GM12892 (cell line): ENCODE results near the gene PTTG1IP.

Source experiments
- DNase-seq: peaks from one replicate; pipeline ENCODE4 v3.0.0; 2011; ENCODE audit not compliant: insufficient read length
- FAIRE-seq: peaks from 2 replicates; lab custom pipeline; 2011; peaks lifted over from hg19 to GRCh38; lab: Jason Lieb, UNC
- POLR2A ChIP-seq: IDR thresholded peaks from 2 replicates; pipeline ENCODE4 v1.6.1; 2011; ENCODE audit warnings: low read depth, low read length, control low read depth
- POLR2AphosphoS5 ChIP-seq: IDR thresholded peaks from 2 replicates; pipeline ENCODE4 v1.6.1; 2011; ENCODE audit warnings: low read depth, low read length, control low read depth
- TAF1 ChIP-seq: IDR thresholded peaks from 2 replicates; pipeline ENCODE4 v1.6.1; 2011; ENCODE audit warnings: low read depth, mild to moderate bottlenecking, control low read depth, low read length, borderline replicate concordance

PTTG1IP gene

GRCh38 chr21:44892536-44893277 is 19.2 kb upstream of the PTTG1IP start:
- peak; percentile 82 for DNase-seq
- peak; percentile 97 for FAIRE-seq
- TF ChIP-seq POLR2AphosphoS5: no peak
- TF ChIP-seq POLR2A: no peak
- no peak for TF ChIP-seq TAF1

GRCh38 chr21:44892095-44892494 is 18.6 kb upstream of the PTTG1IP start:
- FAIRE-seq (no peak), DNase-seq (no peak)
- TF ChIP-seq TAF1 (no peak), POLR2A (no peak), POLR2AphosphoS5 (no peak)

- FAIRE-seq: no peak
- no peak for DNase-seq
- TF ChIP-seq POLR2AphosphoS5: no peak
- TF ChIP-seq TAF1: no peak
- no peak for TF ChIP-seq POLR2A
These were observed 18.1 kb upstream of the PTTG1IP start for GRCh38 chr21:44891631-44892031.

GRCh38 chr21:44890961-44891541 is 17.6 kb upstream of the PTTG1IP start:
- TF ChIP-seq POLR2A (no peak), POLR2AphosphoS5 (no peak)
- no peak for DNase-seq
- FAIRE-seq: no peak

- TF ChIP-seq TAF1: no peak
- TF ChIP-seq POLR2AphosphoS5: no peak
- TF ChIP-seq POLR2A: no peak
- FAIRE-seq: no peak
These were observed 16.9 kb upstream of the PTTG1IP start for GRCh38 chr21:44890338-44890931.

GRCh38 chr21:44889625-44890337 is 16.3 kb upstream of the PTTG1IP start:
- DNase-seq: no peak
- no peak for FAIRE-seq
- TF ChIP-seq TAF1 (no peak), POLR2AphosphoS5 (no peak; the same call in 1 of the 2 replicates), POLR2A (no peak)

More at GRCh38 chr21:44890338-44890931, 16.9 kb upstream of the PTTG1IP start:
- DNase-seq: no peak

GRCh38 chr21:44888581-44889550 is 15.4 kb upstream of the PTTG1IP start:
- TF ChIP-seq POLR2A: no peak
- no peak for FAIRE-seq
- DNase-seq: no peak

- DNase-seq (no peak), FAIRE-seq (no peak)
- no peak for TF ChIP-seq POLR2AphosphoS5
- TF ChIP-seq POLR2A: no peak
- TF ChIP-seq TAF1: no peak
These were observed 14.5 kb upstream of the PTTG1IP start for GRCh38 chr21:44887807-44888580.

GRCh38 chr21:44887126-44887806 is 13.8 kb upstream of the PTTG1IP start:
- TF ChIP-seq TAF1: no peak
- TF ChIP-seq POLR2AphosphoS5: no peak
- TF ChIP-seq POLR2A: no peak
- FAIRE-seq: no peak

More at GRCh38 chr21:44887126-44887806, 13.8 kb upstream of the PTTG1IP start:
- no peak for DNase-seq
